H9 (cell line): Measurements from ENCODE around the gene MYO5B. TPM values are rescaled to one million over a fixed set of nuclear protein-coding genes. Genes with fewer than 3 reads are reported as not detected.
A peak's percentile ranks its signal among the peaks of the same experiment; 100 is the strongest.

Experiments
- DNase-seq: peaks from one replicate; pipeline ENCODE4 v3.0.0-alpha.2; 2017
- H2AFZ ChIP-seq: one replicate; pipeline ENCODE4 v1.6.1; 2013; ENCODE audit warnings: mild to moderate bottlenecking, low read length, control low read depth, moderate library complexity
- H2AK5ac ChIP-seq: 2 replicates; pipeline ENCODE4 v1.6.1; 2013; ENCODE audit warnings: low read length, control low read depth, mixed read lengths; ENCODE audit not compliant: insufficient read length
- H2BK120ac ChIP-seq: one replicate; pipeline ENCODE4 v1.6.1; 2013; ENCODE audit warnings: low read depth, mild to moderate bottlenecking, low read length, control low read depth, inconsistent platforms; ENCODE audit not compliant: poor library complexity, severe bottlenecking
- H2BK12ac ChIP-seq: 2 replicates; pipeline ENCODE4 v1.6.1; 2013; ENCODE audit warnings: low read length, control low read depth, mixed read lengths, low read depth; ENCODE audit not compliant: insufficient read length
- H2BK15ac ChIP-seq: 2 replicates; pipeline ENCODE4 v1.6.1; 2013; ENCODE audit warnings: low read depth, low read length, control low read depth
- H2BK20ac ChIP-seq: one replicate; pipeline ENCODE4 v1.6.1; 2013; ENCODE audit warnings: low read depth, mild to moderate bottlenecking, low read length, control low read depth, inconsistent platforms; ENCODE audit not compliant: poor library complexity, severe bottlenecking
- H2BK5ac ChIP-seq: 2 replicates; pipeline ENCODE4 v1.6.1; 2013; ENCODE audit warnings: low read length, control low read depth, mixed read lengths; ENCODE audit not compliant: insufficient read length
- H3K14ac ChIP-seq: 2 replicates; pipeline ENCODE4 v1.6.1; 2013; ENCODE audit warnings: low read length, control low read depth; ENCODE audit not compliant: insufficient read depth
- H3K18ac ChIP-seq: 2 replicates; pipeline ENCODE4 v1.6.1; 2013; ENCODE audit warnings: low read depth, mild to moderate bottlenecking, mixed read lengths, low read length, control low read depth; ENCODE audit not compliant: insufficient read length
- H3K23ac ChIP-seq: 2 replicates; pipeline ENCODE4 v1.6.1; 2013; ENCODE audit warnings: low read length, control low read depth, mixed read lengths, low read depth; ENCODE audit not compliant: insufficient read length
- H3K23me2 ChIP-seq: 2 replicates; pipeline ENCODE4 v1.6.1; 2013; ENCODE audit warnings: low read depth, mild to moderate bottlenecking, mixed read lengths, low read length, control low read depth; ENCODE audit not compliant: insufficient read length, poor library complexity, severe bottlenecking
- H3K27ac ChIP-seq: 2 replicates; pipeline ENCODE4 v1.5.1; 2013; ENCODE audit warnings: low read length, control low read depth, mixed read lengths, low read depth; ENCODE audit not compliant: insufficient read length
- H3K27me3 ChIP-seq: 2 replicates; pipeline ENCODE4 v1.6.1; 2013; ENCODE audit warnings: low read length, control low read depth, inconsistent platforms; ENCODE audit not compliant: insufficient read depth
- H3K4ac ChIP-seq: 2 replicates; pipeline ENCODE4 v1.6.1; 2013; ENCODE audit warnings: low read depth, mild to moderate bottlenecking, control low read depth, inconsistent platforms, low read length, moderate library complexity
- H3K4me1 ChIP-seq: 2 replicates; pipeline ENCODE4 v1.6.1; 2013; ENCODE audit warnings: low read length, control low read depth, inconsistent platforms; ENCODE audit not compliant: insufficient read depth
- H3K4me2 ChIP-seq: 2 replicates; pipeline ENCODE4 v1.6.1; 2013; ENCODE audit warnings: low read length, control low read depth, mixed read lengths; ENCODE audit not compliant: insufficient read length, insufficient read depth
- H3K56ac ChIP-seq: 2 replicates; pipeline ENCODE4 v1.6.1; 2013; ENCODE audit warnings: low read depth, mild to moderate bottlenecking, mixed read lengths, low read length, control low read depth; ENCODE audit not compliant: insufficient read length
- H3K79me1 ChIP-seq: 2 replicates; pipeline ENCODE4 v1.6.1; 2013; ENCODE audit warnings: low read depth, mild to moderate bottlenecking, moderate library complexity, low read length, control low read depth, inconsistent platforms; ENCODE audit not compliant: insufficient read depth, poor library complexity, severe bottlenecking
- H3K79me2 ChIP-seq: 2 replicates; pipeline ENCODE4 v1.6.1; 2013; ENCODE audit warnings: low read length, control low read depth, inconsistent platforms; ENCODE audit not compliant: insufficient read depth
- H3K9ac ChIP-seq: 2 replicates; pipeline ENCODE4 v1.6.1; 2013; ENCODE audit warnings: low read length, control low read depth, mixed read lengths; ENCODE audit not compliant: insufficient read length; ENCODE audit errors: extremely low read depth
- H3K9me3 ChIP-seq: one replicate; pipeline ENCODE4 v1.6.1; 2013; ENCODE audit warnings: low read depth, low read length, inconsistent platforms; ENCODE audit not compliant: control insufficient read depth
- H3T11ph ChIP-seq: one replicate; pipeline ENCODE4 v1.6.1; 2013; ENCODE audit warnings: mild to moderate bottlenecking, low read length, control low read depth, inconsistent platforms
- H4K20me1 ChIP-seq: one replicate; pipeline ENCODE4 v1.6.1; 2013; ENCODE audit not compliant: control insufficient read depth, insufficient read length, insufficient read depth
- H4K5ac ChIP-seq: 2 replicates; pipeline ENCODE4 v1.6.1; 2013; ENCODE audit warnings: low read depth, mild to moderate bottlenecking, mixed read lengths, low read length, control low read depth; ENCODE audit not compliant: insufficient read length
- H4K8ac ChIP-seq: replicated peaks from 2 replicates; pipeline ENCODE4 v1.6.1; 2013; ENCODE audit warnings: low read length, control low read depth, mixed read lengths, low read depth; ENCODE audit not compliant: insufficient read length
- H4K91ac ChIP-seq: 2 replicates; pipeline ENCODE4 v1.6.1; 2013; ENCODE audit warnings: low read depth, mild to moderate bottlenecking, moderate library complexity, mixed read lengths, low read length, control low read depth; ENCODE audit not compliant: insufficient read length
- H3K27ac Mint-ChIP-seq, 3 experiments: 2 replicates in 2 of 3; 3 replicates in 1 of 3; pipeline ENCODE4 v1.8.0; 2020 to 2021; ENCODE audit warnings: mixed read lengths in 3 of 3, mild to moderate bottlenecking in 1 of 3, moderate library complexity in 1 of 3
- H3K27me3 Mint-ChIP-seq: 2 replicates; pipeline ENCODE4 v1.8.0; 2021; ENCODE audit warnings: low read depth, mild to moderate bottlenecking, moderate library complexity, mixed read lengths
- H3K36me3 Mint-ChIP-seq, 3 experiments: 2 replicates in 2 of 3; 3 replicates in 1 of 3; pipeline ENCODE4 v1.8.0; 2020 to 2021; ENCODE audit warnings: low read depth in 3 of 3, mixed read lengths in 3 of 3; ENCODE audit not compliant: insufficient read depth in 1 of 3
- H3K4me1 Mint-ChIP-seq, 2 experiments: 2 replicates each; pipeline ENCODE4 v1.8.0; 2020; ENCODE audit warnings: mixed read lengths in 2 of 2
- H3K4me3 Mint-ChIP-seq, 2 experiments: 2 replicates in 1 of 2; 3 replicates in 1 of 2; pipeline ENCODE4 v1.8.0; 2020 to 2021; ENCODE audit warnings: mild to moderate bottlenecking in 2 of 2, mixed read lengths in 2 of 2, moderate library complexity in 1 of 2
- H3K9me3 Mint-ChIP-seq, 2 experiments: 2 replicates in 1 of 2; 3 replicates in 1 of 2; pipeline ENCODE4 v1.8.0; 2020; ENCODE audit warnings: mild to moderate bottlenecking in 2 of 2, mixed read lengths in 2 of 2, moderate library complexity in 1 of 2
- CTCF ChIP-seq: fragments of 200-600 bp; sonication (generic); conservative IDR thresholded peaks from 3 replicates; pipeline ENCODE4 v1.8.0; 2021; ENCODE audit warnings: antibody characterized with exemption, mild to moderate bottlenecking
- WGBS: extraction: QIAGEN DNeasy Blood & Tissue Kit; methylation state at CpG from one replicate; pipeline ENCODE4 v1.1.7; 2013; ENCODE audit warnings: missing lambda C conversion rate, low lambda C conversion rate, mixed read lengths; ENCODE audit not compliant: insufficient read length; ENCODE audit errors: extremely low coverage; 5-methylcytosine and 5-hydroxymethylcytosine counted together
- total RNA-seq: library from RNA; stranded (reverse); gene quantifications from 2 replicates; pipeline ENCODE4 v1.2.1, GENCODE V29; 2021

The MYO5B gene
- total RNA-seq, 1 experiment from 2014 or later: 9.3 TPM

GRCh38 chr18:49886891-49887764 lies 307.8 kb downstream of the MYO5B start:
- Histone ChIP-seq H4K8ac (no peak overlapping the region), H3K79me2 (no peaks in the 10 kb centered on the region), H3K9me3 (no peaks in the 10 kb centered on the region), H3K23ac (no peak overlapping the region), H4K5ac (no peak overlapping the region), H3T11ph (no peak overlapping the region), H3K56ac (no peak overlapping the region), H3K23me2 (no peaks in the 10 kb centered on the region), H4K91ac (no peak overlapping the region), H3K9ac (no peak overlapping the region), H2AK5ac (no peak overlapping the region), H2AFZ (no peak overlapping the region), H3K27ac (no peak overlapping the region), H2BK12ac (no peak overlapping the region), H3K4me1 (no peaks in the 10 kb centered on the region), H2BK15ac (no peak overlapping the region), H2BK5ac (no peak overlapping the region), H3K4ac (no peak overlapping the region), H3K79me1 (no peaks in the 10 kb centered on the region), H4K20me1 (no peaks in the 10 kb centered on the region), H2BK120ac (no peak overlapping the region), H3K4me2 (no peak overlapping the region), H3K14ac (no peak overlapping the region), H2BK20ac (no peak overlapping the region), H3K27me3 (no peaks in the 10 kb centered on the region), H3K18ac (no peak overlapping the region)
- Mint-ChIP-seq H3K36me3 (no peaks in the 10 kb centered on the region), H3K27me3 (no peaks in the 10 kb centered on the region), H3K4me1 (peaks cover 24 to 26% of the 10 kb centered on the region in 2 experiments), H3K9me3 (no peaks in the 10 kb centered on the region), H3K27ac (no peak overlapping the region), H3K4me3 (no peak overlapping the region; a peak in 1 of 5 replicates)
- DNase-seq: peak; percentile 44
- peak; percentile 57 for TF ChIP-seq CTCF
- WGBS: no CpG with 5 or more reads among the region's 10 CpGs
